ENCODE measurements around the gene TRABD2B. TPM values are rescaled to one million over a fixed set of nuclear protein-coding genes. Genes with fewer than 3 reads are reported as not detected.

Gene TRABD2B
- polyA plus RNA-seq, 1 of the 3 experiments (the other 2 are of a cell fraction): 0.03 TPM

- CTCF ChIA-PET: interaction anchor here (1.1 to 1.8 kb wide), 2 partner anchors 12 to 24 kb away, joined by 3 to 9 read pairs; partner anchors contain the start of gene TRABD2B
- 25% methylated on average over 2 of the region's 2 CpGs for WGBS (ENCODE audit: low lambda C conversion rate)
Observed at GRCh38 chr1:48021792-48022191, 24.6 kb upstream of the TRABD2B start.

More at GRCh38 chr1:48021792-48022191, 24.6 kb upstream of the TRABD2B start:
- DNase-seq: no peak
- Histone ChIP-seq H3K36me3 (replicated peaks in 1 of 2; ENCODE audit: control insufficient read depth in 1 of 2, insufficient read depth in 2 of 2, low read length in 1 of 2) (no peaks in the 10 kb centered on the region), H3K27me3 (ENCODE audit: insufficient read depth) (no peaks in the 10 kb centered on the region), H3K4me1 (ENCODE audit: control insufficient read depth in 1 of 2, insufficient read depth in 2 of 2, low read depth in 1 of 2, low read length in 1 of 2) (peaks cover 0 to 15% of the 10 kb centered on the region in 2 experiments; a peak in 1 of 4 replicates), H3F3A (replicated peaks; ENCODE audit: insufficient read depth) (no peaks in the 10 kb centered on the region), H3K79me2 (ENCODE audit: insufficient read depth) (no peaks in the 10 kb centered on the region), H3K9ac (no peak overlapping the region), H2AFZ (ENCODE audit: low read depth) (no peak overlapping the region), H3K9me3 (no peaks in the 10 kb centered on the region), H3K9me2 (no peaks in the 10 kb centered on the region), H3K27ac (ENCODE audit: low read depth in 2 of 2, low read length in 1 of 2) (no peak overlapping the region), H3K4me2 (no peak overlapping the region), H3K4me3 (ENCODE audit: low read depth in 2 of 2, low read length in 1 of 2) (no peak overlapping the region), H4K20me1 (ENCODE audit: insufficient read depth) (no peaks in the 10 kb centered on the region)
- POLR2A ChIA-PET: no interaction called here
- TF ChIP-seq NFIC (IDR thresholded peaks at IDR 0.05; ENCODE audit: borderline replicate concordance) (no peak), REST (IDR thresholded peaks at IDR 0.05; ENCODE audit: low read depth, low read length) (no peak), FOXJ3 (CRISPR knock-in tag; IDR thresholded peaks at IDR 0.05) (no peak), CHD2 (IDR thresholded peaks at IDR 0.05; ENCODE audit: low read length, partially characterized antibody) (no peak), SMC3 (IDR thresholded peaks at IDR 0.05; ENCODE audit: low read depth, low read length) (no peak), RXRA (IDR thresholded peaks at IDR 0.05; ENCODE audit: borderline replicate concordance, low read depth) (no peak), TAF1 (IDR thresholded peaks at IDR 0.05; ENCODE audit: borderline replicate concordance, low read depth, low read length) (no peak), MXI1 (IDR thresholded peaks at IDR 0.05; ENCODE audit: low read depth, low read length) (no peak), JUND (IDR thresholded peaks at IDR 0.05) (no peak), EP300 (IDR thresholded peaks at IDR 0.05; ENCODE audit: borderline replicate concordance in 1 of 2, low read depth in 1 of 2, low read length in 1 of 2) (no peak), FOSL2 (IDR thresholded peaks at IDR 0.05; ENCODE audit: borderline replicate concordance, low read depth) (no peak)
- TF ChIP-seq, protein P1, sequence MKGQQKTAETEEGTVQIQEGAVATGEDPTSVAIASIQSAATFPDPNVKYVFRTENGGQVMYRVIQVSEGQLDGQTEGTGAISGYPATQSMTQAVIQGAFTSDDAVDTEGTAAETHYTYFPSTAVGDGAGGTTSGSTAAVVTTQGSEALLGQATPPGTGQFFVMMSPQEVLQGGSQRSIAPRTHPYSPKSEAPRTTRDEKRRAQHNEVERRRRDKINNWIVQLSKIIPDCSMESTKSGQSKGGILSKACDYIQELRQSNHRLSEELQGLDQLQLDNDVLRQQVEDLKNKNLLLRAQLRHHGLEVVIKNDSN (IDR thresholded peaks at IDR 0.05; ENCODE audit: borderline replicate concordance, low read depth): no peak
- TF ChIP-seq, protein P2, sequence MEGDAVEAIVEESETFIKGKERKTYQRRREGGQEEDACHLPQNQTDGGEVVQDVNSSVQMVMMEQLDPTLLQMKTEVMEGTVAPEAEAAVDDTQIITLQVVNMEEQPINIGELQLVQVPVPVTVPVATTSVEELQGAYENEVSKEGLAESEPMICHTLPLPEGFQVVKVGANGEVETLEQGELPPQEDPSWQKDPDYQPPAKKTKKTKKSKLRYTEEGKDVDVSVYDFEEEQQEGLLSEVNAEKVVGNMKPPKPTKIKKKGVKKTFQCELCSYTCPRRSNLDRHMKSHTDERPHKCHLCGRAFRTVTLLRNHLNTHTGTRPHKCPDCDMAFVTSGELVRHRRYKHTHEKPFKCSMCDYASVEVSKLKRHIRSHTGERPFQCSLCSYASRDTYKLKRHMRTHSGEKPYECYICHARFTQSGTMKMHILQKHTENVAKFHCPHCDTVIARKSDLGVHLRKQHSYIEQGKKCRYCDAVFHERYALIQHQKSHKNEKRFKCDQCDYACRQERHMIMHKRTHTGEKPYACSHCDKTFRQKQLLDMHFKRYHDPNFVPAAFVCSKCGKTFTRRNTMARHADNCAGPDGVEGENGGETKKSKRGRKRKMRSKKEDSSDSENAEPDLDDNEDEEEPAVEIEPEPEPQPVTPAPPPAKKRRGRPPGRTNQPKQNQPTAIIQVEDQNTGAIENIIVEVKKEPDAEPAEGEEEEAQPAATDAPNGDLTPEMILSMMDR (IDR thresholded peaks at IDR 0.05): no peak
- TF ChIP-seq, protein P3, sequence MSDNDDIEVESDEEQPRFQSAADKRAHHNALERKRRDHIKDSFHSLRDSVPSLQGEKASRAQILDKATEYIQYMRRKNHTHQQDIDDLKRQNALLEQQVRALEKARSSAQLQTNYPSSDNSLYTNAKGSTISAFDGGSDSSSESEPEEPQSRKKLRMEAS (IDR thresholded peaks at IDR 0.05; ENCODE audit: low read depth): no peak

Data from SK-N-SH (cell line).